GM21619 (cell line): ENCODE measurements around the gene PTPRH.
A peak's percentile ranks its signal among the peaks of the same experiment; 100 is the strongest.

Source experiments
- ATAC-seq: cut with Tn5 transposase; IDR thresholded peaks from one replicate; pipeline ENCODE4 v1.9.1; 2021; ENCODE audit not compliant: unreplicated experiment

The PTPRH gene, protein sequence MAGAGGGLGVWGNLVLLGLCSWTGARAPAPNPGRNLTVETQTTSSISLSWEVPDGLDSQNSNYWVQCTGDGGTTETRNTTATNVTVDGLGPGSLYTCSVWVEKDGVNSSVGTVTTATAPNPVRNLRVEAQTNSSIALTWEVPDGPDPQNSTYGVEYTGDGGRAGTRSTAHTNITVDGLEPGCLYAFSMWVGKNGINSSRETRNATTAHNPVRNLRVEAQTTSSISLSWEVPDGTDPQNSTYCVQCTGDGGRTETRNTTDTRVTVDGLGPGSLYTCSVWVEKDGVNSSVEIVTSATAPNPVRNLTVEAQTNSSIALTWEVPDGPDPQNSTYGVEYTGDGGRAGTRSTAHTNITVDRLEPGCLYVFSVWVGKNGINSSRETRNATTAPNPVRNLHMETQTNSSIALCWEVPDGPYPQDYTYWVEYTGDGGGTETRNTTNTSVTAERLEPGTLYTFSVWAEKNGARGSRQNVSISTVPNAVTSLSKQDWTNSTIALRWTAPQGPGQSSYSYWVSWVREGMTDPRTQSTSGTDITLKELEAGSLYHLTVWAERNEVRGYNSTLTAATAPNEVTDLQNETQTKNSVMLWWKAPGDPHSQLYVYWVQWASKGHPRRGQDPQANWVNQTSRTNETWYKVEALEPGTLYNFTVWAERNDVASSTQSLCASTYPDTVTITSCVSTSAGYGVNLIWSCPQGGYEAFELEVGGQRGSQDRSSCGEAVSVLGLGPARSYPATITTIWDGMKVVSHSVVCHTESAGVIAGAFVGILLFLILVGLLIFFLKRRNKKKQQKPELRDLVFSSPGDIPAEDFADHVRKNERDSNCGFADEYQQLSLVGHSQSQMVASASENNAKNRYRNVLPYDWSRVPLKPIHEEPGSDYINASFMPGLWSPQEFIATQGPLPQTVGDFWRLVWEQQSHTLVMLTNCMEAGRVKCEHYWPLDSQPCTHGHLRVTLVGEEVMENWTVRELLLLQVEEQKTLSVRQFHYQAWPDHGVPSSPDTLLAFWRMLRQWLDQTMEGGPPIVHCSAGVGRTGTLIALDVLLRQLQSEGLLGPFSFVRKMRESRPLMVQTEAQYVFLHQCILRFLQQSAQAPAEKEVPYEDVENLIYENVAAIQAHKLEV

DNA sequence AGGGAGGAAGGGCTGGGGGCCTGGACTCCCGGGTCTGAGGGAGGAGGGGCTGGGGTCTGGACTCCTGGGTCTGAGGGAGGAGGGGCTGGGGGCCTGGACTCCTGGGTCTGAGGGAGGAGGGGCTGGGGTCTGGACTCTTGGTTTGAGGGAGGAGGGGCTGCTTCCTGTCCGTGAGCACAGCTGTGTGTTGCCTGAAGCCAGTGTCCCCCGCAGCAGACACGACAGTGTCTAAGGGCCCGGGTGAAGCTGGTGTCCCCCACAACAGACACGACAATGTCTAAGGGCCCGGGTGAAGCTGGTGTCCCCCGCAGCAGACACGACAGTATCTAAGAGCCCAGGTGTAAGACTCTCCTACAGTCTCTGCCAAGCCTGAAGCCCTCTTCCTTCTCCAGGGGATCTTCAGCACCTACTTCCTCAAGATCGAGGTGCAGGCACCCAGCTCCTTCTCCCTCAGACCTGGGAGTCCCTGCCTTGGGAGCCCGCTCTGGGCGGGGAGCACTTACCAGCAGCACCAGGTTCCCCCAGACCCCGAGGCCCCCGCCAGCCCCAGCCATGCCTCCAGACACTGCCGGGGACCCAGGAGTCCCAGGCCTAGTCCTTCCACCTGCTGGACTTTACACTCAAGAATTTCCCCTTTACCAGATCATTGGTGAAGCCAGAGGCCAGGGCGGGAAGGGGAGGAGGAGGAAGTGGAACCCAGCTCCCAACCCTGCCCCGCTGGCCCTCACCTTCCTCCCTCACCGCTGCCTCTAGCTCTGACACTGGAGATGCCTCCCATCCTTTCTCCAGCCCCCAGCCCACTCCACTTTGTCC is at the start of gene PTPRH:
TSS of gene PTPRH (minus strand) at position 622 of the 813 bp plus-strand sequence. CDS start at position 554, 68 bp downstream.
- ATAC-seq, result no peak

DNA sequence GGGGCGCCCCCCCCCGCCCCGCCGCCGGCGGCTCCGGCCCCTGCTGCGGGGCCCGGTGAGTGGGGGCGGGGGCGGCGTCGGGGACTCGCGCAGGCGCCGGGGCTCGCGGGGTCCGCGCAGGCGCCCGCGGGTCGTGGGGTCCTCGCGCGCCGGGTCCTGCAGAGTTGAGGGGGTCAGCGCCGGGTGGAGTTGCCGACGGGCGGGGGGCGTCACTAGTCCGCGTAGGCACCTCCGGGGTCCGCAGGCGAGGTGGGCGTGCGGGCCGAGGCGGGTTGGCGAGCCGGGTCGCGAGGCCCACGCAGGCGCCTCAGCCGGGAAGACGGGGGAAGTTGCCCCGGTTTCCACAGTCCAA is 49.2 kb upstream of the PTPRH start:
- ATAC-seq, result peak; percentile 7

DNA sequence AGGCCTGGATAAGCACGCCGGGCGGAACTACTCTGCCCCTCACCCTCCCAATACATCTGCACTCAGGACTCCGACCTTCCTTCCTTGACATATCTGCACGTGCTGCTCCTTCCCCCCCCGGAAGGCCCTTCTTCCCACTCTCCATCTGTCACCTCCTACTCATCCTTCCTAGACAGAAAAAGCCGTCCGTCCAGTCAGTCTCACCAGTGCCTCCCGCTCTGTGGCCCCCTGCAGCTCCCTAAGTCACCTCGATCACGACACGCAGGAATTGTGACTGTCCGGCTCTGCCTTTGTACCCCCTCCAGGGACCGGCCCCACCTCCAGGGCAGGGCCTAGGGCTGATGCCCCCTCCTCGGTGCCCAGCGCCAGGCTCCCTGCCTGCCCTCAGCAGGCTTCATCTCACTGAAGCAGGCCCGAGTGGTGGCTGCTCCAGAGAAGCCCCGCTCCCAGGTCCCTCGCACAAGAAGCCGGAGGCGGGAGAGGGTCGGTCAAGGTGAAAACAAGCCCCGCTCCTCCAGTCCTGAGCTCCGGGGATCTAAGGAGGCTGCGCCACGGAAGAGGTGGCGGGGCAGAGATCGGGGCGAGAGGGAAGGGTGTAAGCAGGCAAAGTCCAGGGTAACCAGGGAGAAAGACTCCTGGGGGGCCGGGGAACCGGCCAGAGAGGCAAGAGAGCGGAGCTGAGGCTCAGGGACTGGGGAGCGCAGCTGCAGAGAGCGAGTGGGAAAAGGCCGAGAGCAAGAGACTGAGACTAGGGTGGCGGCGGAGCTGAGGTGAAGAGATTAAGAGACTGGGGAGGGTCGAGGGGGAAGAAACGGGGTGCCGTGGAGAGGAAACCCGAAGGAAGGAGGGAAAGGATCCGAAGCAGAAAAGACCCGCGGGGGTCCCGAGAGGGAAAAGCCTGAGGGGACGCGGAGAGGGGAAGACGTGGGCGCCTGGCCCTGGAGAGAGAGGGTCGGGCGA is 48.4 kb upstream of the PTPRH start:
- ATAC-seq, result no peak

DNA sequence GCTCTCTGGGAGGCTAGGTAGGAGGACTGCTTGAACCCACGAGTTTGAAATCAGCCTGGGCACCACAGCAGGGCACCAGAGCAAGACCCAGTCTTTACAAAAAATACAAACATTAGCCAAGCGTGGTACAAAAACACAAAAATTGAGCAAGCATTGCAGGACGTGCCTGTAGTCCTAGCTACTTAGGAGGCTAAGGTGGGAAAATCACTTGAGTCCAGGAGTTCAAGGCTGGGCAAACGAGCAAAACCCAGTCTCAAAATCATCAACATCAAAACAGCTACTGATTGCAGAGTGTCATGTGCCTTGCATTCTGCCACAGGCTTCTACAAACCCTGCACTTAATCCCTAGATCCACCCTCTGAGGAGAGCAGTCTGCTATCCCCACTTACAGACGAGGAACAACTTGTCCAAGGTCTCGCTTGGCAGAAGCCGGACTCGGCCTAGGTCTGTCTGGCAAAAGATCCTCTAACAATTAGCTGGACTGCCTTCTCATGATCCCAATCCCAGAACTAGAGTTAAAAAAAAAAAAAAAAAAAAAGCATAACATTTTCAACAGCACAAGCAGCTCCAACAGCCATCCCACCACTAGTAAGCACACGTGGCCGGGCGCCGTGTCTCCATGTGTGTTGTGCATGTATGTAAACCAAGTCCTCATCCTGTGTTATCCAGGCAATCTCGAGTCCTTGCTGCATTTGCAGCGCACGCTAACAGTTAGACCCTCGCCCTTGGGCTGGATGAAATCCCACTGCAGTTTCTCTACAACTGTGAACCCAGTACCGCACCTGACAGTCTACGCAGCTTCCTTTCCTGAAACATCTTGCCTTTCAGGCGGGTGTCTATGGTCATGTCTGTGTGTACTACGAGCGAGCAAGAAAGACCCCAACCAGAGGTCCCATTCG is 47.5 kb upstream of the PTPRH start:
- no peak for ATAC-seq

DNA sequence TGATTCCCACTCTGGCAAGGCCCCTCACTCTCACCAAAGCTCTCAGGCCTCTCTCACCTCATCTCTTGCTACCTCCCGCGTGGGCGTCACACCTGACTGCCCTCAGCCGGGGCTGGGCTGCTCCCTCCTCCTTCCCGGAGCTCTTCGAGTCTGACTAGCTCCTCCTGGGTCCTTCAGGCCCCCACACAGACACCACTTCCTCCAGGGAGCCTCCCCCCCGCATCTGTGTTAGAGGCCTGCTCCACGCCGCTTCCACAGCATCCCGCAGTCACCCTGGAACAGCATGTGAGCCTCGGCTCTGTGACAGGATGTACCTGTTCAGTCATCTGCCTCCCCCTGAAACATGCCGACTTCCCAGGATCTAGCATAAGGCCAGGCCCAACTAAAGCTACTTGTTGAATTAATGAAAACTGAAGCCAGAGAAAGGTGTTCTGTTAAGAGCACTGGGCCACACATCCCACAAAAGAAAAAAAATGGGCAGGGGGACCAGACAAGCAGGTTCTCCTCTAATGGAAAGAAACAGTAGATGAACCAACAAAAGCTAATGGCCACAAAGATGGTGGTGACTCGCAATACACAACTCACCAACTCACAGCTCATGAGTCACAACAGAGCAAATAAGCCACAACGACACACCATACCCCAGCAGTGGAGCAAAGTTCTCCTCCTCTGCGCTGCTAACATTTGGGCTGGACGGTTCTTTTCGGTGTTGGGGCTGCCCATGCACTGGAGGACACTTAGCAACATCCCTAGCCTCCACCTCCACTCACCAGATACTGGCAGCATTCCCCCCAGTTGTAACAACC is 46.5 kb upstream of the PTPRH start:
- ATAC-seq, result no peak

DNA sequence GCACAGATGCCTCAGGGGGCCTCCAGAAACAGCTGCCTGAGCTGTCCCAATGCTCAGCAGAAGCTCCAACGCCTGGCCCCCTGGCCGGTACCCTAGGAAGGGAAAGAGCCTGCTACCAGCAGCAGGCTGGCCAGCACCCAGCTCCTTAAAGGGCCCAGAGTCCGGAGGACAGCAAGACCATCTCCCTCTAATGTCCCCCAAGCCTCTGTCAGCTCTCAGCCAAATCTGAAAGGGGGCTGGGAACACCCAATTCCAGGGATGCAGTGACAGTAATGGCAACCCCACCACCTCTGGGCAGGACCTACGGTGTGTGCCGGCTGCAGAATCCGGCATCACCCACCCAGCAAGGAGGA is 45.3 kb upstream of the PTPRH start:
- ATAC-seq, result no peak

DNA sequence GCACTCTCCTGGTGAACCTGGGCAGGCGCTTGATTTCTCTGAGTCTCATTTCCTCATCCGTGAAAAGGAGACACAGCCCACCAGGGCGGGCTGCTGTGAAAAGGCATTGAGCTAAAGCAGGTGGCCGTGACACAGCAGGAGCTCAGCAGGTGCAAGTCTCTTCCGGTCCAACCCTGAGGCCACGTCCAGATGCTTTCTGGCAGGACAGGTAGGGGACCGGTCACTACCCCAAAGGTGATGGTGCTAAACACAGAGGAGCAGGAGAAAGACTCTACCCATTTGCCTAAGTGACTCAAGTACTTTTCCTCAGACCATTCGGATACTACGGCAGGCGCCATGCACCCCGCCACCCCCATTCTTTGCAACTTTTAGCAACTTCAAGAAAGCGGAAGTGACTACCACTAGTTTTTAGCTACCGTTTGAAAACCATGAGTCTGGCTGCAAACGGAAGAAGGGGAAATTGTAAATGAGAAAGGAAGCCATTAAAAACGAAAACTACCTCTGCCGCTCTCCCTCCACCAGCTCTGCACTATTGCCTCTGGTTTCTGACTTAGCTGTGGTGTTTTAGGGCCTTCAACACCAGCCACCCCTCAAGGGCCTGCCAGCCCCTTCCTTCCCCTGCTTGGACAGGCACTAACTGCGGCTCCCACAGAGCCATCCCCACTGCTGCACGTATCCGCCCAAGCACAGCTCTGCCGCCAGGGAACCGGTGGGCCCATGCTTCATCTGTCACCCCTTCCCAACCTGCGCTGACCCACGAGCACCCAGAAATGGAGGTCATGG is 44.7 kb upstream of the PTPRH start:
- ATAC-seq, result peak; percentile 42

DNA sequence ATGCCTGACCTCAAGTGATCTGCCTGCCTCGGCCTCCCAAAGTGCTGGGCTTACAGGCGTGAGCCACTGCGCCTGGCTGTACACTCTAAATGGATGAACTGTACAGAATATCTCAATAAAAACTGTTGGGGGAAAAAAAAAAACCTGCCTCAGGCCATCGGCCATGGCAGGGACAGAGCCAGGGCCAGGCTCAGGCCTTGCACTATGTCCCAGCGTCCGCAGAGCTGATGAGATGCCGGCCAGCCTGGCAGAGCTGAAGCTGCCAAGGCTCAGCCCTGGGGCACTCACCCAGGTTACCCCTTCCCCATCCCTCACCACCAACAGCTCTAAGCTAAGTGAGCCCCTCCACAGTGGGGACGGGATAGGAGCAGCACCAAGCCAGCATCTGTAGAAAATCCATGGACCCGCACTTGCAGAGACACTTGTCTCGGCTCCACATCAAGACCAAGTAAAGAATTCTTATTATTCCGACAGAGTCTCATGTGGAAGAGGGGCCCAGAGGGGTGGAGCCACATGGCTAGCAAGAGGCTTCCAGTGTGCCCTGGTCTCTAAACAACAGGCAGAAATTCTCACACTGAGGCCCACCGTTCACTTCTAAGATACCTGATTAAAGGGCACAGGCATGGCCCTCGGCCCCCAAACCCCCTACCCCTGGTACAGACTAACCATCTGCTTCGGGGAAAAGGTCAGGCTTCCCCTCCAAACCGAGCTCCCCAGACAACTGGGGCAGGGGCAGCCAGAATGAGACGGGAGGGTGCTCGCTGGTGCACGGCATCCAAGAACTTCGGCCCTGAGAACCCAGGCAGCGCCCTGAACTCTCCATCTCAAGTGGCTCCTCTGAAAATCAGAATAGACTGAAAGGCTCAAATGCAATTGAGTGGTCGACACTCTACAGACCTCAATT is 43.7 kb upstream of the PTPRH start:
- ATAC-seq, result no peak

DNA sequence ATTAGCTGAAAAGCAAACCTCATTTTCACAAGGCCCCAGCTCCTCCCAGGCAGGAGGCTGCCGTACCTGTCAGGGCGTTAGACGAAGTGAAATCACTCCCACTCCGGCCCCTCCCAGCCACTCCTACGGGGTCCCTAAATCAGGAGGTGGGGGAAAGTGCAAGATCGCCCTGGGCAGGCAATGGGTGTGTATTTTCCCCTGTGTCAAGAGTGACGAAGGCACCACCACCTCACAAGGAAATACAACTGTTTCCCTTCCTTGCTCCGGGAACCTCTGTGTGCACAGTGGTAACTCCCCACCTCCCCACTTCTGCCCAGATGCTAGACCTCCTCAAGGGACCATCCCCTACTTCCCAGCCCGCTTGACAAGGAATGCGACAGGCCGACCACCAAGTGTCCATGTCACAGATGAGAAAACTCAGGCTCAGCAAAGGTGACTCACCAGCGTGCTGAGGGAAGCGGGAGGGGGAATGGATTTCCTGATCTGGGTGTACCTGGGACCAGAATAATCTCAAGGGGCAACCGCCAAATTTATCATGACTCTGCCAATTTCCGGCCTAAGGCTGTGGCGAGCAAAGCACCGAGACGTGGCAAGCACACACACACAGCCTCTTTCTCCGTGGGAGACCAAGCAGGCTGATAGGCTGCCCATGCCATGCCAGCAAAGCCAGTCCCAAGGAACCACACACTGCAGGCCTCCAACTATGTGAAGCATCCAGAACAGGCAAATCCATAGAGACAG is 42.2 kb upstream of the PTPRH start:
- no peak for ATAC-seq

DNA sequence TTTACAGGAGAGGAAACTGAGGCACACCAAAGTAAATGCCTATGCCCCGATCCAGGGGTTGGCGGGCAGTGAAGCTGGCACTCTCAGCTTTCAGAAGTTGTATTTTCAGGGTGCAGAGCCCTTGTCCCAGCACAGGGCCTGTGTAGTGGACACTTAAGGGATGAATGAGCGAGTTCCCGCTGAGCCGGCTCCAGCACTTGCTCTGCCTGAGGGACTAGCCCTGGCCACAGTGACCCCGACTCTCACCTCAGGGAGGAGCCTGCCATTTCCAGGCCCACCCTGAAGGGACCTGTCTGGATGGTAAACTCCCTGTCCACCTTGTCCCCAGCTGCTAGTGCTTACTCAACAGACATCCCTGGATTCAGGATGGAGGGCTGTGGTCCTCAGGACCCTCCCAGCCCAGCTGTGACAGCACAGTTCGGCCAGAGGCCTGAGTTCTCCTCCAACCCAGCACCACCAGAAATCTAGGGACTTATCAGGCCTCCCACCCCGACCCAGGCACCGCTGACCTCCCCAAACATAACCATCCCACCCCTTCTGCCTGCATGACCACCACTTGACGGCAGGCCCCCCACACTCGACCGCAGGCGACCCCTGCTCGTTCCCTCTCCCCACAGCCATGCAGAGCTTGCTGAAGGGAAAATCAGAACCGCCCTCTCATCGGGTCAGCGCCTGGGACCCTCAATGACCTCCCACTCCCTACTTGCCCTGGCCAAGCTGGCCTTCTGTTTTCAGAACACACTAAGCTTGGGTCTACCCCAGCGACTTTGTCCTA is 41.1 kb upstream of the PTPRH start:
- no peak for ATAC-seq

DNA sequence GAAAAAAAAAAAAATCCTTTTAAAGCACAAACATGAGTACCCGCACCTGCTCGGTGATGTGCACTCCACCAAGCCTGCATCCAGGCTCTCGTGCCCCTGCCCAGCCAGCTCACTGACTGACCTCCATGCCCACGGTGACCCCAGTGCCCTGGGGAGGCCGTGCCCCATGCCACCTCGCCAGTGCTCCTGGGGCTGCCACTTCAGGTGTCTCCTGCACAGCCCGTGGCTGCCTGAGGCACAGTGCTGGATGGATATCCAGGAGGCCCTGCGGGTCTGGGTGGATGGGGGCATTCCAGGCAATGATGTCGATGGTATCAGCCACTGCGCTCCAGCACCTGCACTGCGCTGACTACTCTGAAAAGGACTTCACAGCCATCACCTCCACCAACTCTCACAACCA is 40.5 kb upstream of the PTPRH start:
- no peak for ATAC-seq

DNA sequence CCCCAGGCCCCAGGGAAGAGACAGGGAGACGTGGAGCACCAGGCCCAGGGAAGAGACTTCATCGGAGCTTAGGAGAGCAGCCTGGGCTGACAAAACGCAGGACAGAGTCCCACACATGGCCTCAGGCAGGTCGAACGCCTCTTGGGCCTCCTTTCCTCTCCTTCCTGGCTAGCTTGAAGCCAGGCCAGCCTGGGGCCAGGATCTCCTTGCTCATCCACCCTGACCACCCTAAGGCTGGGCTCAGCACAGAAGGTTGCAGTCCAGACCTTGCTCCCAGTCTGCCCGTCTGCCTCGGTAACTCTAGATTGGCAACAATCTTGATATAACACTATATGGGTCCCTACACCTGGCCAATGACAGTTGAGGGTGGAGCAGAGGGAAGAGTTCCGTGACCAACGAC is 39.4 kb upstream of the PTPRH start:
- no peak for ATAC-seq

DNA sequence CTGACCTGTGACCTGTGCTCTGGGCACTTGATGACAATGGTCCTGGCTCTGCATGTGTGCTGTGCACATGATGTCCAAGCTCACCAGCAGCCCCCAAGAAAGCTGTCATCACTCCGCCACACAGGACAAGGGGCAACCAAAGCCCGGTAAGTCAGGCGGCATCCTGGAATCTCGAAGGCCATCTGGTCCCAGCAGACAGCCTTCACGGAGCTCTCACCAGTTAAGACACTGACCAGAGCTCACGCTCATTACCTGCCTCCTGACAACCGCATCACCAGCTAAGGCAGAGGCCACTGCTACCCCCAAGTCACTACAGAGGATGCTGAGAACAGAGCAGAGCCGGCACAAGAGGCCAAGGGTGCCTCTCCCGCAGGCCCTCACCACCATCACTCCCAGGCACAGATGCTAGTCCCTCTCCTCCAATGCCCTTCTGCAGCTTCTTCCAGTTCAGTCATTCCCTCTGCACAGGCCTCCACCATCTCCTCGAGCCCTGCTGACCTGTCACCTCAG is 38.9 kb upstream of the PTPRH start:
- ATAC-seq, result no peak

DNA sequence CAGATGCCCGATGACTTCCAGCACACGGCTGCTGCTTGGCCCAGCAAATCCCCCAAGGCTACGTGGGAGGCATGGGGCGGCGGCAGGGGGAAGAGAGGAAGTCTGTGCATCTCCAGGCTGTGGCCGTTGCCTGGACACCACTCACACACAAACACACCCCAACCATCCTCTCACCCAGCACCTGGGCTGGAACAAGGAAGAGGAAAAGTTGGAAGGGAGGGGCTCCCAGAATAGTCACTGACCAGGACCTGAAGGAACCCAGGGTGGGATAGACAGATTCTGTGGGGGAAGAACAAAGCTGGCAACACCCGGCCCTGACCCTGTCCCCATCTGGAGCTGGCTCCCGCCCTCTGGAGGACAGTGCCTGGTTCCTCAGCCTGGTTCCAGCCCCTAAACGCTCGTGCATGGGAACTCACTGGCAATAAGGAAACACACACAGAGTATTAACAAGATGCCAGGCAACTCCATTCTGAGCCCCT is 38.4 kb upstream of the PTPRH start:
- ATAC-seq, result no peak
